Ishikawa (cell line): ENCODE measurements around the gene MAMLD1.

Source experiments
- MAX ChIP-seq: IDR thresholded peaks from 2 replicates; pipeline ENCODE4 v1.6.1; 2012
- TAF1 ChIP-seq: IDR thresholded peaks from 2 replicates; pipeline ENCODE4 v1.6.1; 2012; ENCODE audit warnings: low read depth, mild to moderate bottlenecking
- TF ChIP-seq, protein P1 (sequence below): IDR thresholded peaks from 2 replicates; pipeline ENCODE4 v1.6.1; 2012; ENCODE audit warnings: low read depth, mild to moderate bottlenecking

- TF ChIP-seq, protein P1, sequence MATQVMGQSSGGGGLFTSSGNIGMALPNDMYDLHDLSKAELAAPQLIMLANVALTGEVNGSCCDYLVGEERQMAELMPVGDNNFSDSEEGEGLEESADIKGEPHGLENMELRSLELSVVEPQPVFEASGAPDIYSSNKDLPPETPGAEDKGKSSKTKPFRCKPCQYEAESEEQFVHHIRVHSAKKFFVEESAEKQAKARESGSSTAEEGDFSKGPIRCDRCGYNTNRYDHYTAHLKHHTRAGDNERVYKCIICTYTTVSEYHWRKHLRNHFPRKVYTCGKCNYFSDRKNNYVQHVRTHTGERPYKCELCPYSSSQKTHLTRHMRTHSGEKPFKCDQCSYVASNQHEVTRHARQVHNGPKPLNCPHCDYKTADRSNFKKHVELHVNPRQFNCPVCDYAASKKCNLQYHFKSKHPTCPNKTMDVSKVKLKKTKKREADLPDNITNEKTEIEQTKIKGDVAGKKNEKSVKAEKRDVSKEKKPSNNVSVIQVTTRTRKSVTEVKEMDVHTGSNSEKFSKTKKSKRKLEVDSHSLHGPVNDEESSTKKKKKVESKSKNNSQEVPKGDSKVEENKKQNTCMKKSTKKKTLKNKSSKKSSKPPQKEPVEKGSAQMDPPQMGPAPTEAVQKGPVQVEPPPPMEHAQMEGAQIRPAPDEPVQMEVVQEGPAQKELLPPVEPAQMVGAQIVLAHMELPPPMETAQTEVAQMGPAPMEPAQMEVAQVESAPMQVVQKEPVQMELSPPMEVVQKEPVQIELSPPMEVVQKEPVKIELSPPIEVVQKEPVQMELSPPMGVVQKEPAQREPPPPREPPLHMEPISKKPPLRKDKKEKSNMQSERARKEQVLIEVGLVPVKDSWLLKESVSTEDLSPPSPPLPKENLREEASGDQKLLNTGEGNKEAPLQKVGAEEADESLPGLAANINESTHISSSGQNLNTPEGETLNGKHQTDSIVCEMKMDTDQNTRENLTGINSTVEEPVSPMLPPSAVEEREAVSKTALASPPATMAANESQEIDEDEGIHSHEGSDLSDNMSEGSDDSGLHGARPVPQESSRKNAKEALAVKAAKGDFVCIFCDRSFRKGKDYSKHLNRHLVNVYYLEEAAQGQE, result no peak
- no peak for TF ChIP-seq TAF1
- no peak for TF ChIP-seq MAX
Measured at GRCh38 chrX:150405006-150405405, 41.9 kb downstream of the MAMLD1 start.
